Measurements from ENCODE around the gene ANKS4B. TPM values are rescaled to one million over a fixed set of nuclear protein-coding genes. Genes with fewer than 3 reads are reported as not detected.
"Not testable (repeated sequence)": the region's sequence is repeated elsewhere in the genome, so short reads cannot be mapped to it uniquely, and the experiment has no call there.

The ANKS4B gene
- total RNA-seq, 1 donor: not detected

DNA sequence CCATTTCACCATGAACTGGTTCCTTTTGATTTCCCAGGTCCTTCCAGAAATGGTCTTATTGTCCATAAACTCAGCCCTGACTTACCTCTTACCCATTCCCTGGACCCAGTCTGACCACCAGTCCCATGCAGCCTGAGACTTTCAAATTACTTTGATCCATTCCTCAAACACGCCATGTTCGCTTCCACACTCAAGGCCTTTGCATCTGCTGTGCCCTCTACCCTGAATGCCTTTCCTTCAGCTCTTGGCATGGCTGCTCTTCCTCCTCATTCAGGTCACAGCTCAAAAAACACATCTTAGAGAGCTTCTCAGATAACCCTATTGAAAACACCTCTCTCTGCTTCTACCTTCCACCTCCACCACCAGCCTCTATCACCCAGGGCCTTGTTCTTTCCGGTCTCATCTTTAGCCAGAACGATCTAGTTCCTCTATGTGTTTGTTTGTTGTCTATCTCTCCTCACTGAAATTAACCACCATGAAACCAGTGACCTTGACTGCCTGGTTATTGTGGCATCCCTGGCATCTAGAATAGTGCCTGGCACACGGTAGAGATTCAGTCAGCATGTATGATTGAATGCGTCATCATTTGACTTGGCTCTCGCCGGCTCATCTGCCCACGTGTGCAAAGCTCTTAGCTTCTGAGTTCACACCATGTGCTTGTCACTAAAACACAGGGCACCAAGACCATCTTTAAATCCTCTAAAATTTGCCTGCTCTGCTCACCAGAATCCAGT lies 31.8 kb downstream of the ANKS4B start:
- TF ChIP-seq, protein P1, sequence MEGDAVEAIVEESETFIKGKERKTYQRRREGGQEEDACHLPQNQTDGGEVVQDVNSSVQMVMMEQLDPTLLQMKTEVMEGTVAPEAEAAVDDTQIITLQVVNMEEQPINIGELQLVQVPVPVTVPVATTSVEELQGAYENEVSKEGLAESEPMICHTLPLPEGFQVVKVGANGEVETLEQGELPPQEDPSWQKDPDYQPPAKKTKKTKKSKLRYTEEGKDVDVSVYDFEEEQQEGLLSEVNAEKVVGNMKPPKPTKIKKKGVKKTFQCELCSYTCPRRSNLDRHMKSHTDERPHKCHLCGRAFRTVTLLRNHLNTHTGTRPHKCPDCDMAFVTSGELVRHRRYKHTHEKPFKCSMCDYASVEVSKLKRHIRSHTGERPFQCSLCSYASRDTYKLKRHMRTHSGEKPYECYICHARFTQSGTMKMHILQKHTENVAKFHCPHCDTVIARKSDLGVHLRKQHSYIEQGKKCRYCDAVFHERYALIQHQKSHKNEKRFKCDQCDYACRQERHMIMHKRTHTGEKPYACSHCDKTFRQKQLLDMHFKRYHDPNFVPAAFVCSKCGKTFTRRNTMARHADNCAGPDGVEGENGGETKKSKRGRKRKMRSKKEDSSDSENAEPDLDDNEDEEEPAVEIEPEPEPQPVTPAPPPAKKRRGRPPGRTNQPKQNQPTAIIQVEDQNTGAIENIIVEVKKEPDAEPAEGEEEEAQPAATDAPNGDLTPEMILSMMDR (IDR thresholded peaks at IDR 0.05; ENCODE audit: insufficient read depth, low read depth, low read length): no peak
- no peak for DNase-seq (ENCODE audit: low read depth)
- H3K4me3 ChIP-seq (ENCODE audit: low read depth, low read length): no peak overlapping the region

- no peak overlapping the region for H3K4me3 ChIP-seq (ENCODE audit: low read depth, low read length)
- DNase-seq (ENCODE audit: low read depth): no peak
- TF ChIP-seq, protein P1 (IDR thresholded peaks at IDR 0.05; ENCODE audit: insufficient read depth, low read depth, low read length): no peak
Observed at GRCh38 chr16:21267298-21267697, 33.8 kb downstream of the ANKS4B start.

DNA sequence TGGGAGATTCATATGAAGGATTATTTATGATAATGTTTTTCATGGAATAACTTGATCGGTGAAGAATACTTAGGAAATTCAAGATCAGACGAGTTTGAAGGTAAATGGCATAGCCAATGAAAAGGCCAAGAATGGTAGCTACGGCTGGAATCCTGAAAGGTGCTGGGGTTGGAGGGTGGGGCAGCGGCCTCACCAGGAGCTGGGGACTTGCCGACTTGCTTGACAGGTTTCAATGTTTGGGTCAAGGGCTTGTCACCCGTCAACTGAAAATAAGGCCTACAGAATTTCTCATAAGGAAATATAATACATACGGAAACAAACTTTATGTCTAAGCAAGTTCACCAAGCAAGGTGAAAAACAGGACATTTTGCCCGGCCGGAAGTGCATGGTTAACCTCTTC lies 34.7 kb downstream of the ANKS4B start:
- TF ChIP-seq, protein P1 (IDR thresholded peaks at IDR 0.05; ENCODE audit: insufficient read depth, low read depth, low read length): no peak
- H3K4me3 ChIP-seq (ENCODE audit: low read depth, low read length): no peak overlapping the region
- DNase-seq (ENCODE audit: low read depth): no peak

DNA sequence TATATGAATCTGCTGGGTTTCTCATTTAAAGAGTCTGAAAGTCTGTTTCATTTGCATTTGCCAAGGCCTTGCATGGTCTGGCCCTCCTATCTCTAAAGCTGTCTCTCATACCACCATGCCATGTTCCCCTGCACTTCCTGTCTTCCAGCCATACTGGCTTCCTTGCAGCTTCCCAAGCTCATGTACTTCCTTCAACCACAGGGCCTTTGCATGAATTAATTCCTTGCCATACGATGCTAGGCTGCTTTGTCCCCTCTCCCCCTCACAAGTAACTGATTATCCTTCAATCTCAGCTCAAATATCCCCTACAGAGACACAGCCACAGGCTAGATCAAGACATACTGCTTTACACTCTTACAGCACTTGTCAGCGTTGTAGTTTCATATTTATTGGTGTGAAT lies 38.8 kb downstream of the ANKS4B start:
- TF ChIP-seq, protein P1 (IDR thresholded peaks at IDR 0.05; ENCODE audit: insufficient read depth, low read depth, low read length): no peak

GRCh38 chr16:21272763-21273162 lies 39.3 kb downstream of the ANKS4B start:
- not testable (repeated sequence) for DNase-seq (ENCODE audit: low read depth); H3K4me3 ChIP-seq (ENCODE audit: low read depth, low read length)

More for the DNA sequence above, 38.8 kb downstream of the ANKS4B start:
- H3K4me3 ChIP-seq (ENCODE audit: low read depth, low read length): no peak overlapping the region
- no peak for DNase-seq (ENCODE audit: low read depth)

GRCh38 chr16:21274172-21274726 lies 40.8 kb downstream of the ANKS4B start:
- no peak overlapping the region for H3K4me3 ChIP-seq (ENCODE audit: low read depth, low read length)
- DNase-seq (ENCODE audit: low read depth): no peak
- TF ChIP-seq, protein P1 (IDR thresholded peaks at IDR 0.05; ENCODE audit: insufficient read depth, low read depth, low read length): no peak

GRCh38 chr16:21275529-21275928 lies 42.0 kb downstream of the ANKS4B start:
- TF ChIP-seq, protein P1 (IDR thresholded peaks at IDR 0.05; ENCODE audit: insufficient read depth, low read depth, low read length): no peak
- no peak for DNase-seq (ENCODE audit: low read depth)
- H3K4me3 ChIP-seq (ENCODE audit: low read depth, low read length): no peak overlapping the region
